ENCODE results near the gene PHACTR4.
"Not testable (repeated sequence)": the region's sequence is repeated elsewhere in the genome, so short reads cannot be mapped to it uniquely, and the experiment has no call there.

GRCh38 chr1:28376195-28376594 is 6.7 kb downstream of the PHACTR4 start:
- not testable (repeated sequence) for TF ChIP-seq REST (IDR thresholded peaks at IDR 0.05; ENCODE audit: unreplicated experiment); CTCF (conservative IDR thresholded peaks at IDR 0.05; ENCODE audit: low read depth in 2 of 2); CREB1 (CRISPR knock-in tag; IDR thresholded peaks at IDR 0.05; ENCODE audit: low read depth)

All from GM23338 (cell line).